GM12865 (cell line): Measurements from ENCODE around the gene ETNPPL.

Source experiments
- DNase-seq: peaks from one replicate; pipeline ENCODE4 v3.0.0; 2010; ENCODE audit warnings: low read depth
- H3K4me3 ChIP-seq: 2 replicates; pipeline ENCODE4 v1.5.1; 2011; ENCODE audit warnings: mild to moderate bottlenecking, low read depth, low read length, control low read depth
- TF ChIP-seq, protein P1 (sequence below): IDR thresholded peaks from 2 replicates; pipeline ENCODE4 v1.5.1; 2011; ENCODE audit warnings: low read length, control low read depth, low read depth, inconsistent platforms; ENCODE audit not compliant: insufficient read depth; ENCODE audit errors: missing control alignments

Gene ETNPPL

DNA sequence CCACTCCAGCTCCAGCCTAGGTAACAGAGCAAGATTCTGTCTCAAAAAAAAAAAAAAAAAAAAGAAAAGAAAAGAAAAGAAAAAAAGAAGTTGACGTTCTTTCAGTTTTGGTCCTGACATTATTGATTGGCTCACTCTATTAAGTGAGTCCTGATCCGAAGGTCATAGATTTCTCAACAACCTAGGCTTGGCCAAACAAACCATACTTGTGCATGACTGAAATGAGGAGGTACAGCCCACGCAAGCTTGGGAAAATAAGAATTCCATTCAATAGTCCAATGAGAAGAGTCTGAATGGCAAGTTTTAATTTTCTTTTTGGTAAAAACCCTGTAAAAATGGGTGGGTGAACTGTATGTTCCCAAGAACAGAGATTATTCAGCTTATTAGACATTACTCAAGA, 3.2 kb upstream of the ETNPPL start:
- TF ChIP-seq, protein P1, sequence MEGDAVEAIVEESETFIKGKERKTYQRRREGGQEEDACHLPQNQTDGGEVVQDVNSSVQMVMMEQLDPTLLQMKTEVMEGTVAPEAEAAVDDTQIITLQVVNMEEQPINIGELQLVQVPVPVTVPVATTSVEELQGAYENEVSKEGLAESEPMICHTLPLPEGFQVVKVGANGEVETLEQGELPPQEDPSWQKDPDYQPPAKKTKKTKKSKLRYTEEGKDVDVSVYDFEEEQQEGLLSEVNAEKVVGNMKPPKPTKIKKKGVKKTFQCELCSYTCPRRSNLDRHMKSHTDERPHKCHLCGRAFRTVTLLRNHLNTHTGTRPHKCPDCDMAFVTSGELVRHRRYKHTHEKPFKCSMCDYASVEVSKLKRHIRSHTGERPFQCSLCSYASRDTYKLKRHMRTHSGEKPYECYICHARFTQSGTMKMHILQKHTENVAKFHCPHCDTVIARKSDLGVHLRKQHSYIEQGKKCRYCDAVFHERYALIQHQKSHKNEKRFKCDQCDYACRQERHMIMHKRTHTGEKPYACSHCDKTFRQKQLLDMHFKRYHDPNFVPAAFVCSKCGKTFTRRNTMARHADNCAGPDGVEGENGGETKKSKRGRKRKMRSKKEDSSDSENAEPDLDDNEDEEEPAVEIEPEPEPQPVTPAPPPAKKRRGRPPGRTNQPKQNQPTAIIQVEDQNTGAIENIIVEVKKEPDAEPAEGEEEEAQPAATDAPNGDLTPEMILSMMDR, result no peak
- no peak for DNase-seq

DNA sequence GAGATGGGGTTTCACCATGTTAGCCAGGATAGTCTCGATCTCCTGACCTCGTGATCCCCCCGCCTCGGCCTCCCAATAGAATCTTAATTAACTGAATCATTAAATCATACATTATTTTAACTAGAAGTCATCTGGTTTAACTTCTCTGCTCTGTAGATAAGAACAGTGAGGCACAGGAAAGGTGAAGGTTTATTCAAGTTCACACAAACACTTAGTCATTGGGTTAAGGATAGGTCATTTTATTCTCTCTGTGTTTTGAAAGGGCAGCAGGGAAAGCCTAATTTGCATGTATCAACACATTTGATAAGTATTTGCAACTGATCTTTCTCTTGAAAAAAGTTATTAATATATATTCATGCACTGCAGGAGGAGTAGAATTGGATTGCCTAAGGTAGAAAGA, 1.1 kb upstream of the ETNPPL start:
- no peak overlapping the region for H3K4me3 ChIP-seq
- no peak for DNase-seq
- TF ChIP-seq, protein P1, result no peak

More for the DNA sequence above, 3.2 kb upstream of the ETNPPL start:
- H3K4me3 ChIP-seq, result no peak overlapping the region

DNA sequence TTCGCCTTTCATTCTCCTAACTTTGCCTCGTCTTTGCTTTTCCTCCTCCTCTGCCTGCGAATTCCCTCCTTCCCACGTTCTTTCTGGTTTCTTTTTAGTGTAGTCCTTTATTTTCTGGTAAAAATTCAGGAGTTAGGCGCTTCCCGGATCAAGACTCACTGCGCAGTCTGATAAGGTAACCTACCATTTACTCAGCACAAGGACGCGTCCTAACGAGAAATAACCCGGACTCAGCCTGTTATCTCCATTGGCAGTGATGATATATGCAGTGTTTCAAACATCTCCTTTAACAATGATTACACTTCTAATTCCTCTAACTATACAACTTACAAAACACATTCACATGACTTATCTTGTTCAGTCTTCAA, 357 bp upstream of the ETNPPL start:
- DNase-seq, result no peak
- no peak overlapping the region for H3K4me3 ChIP-seq
- TF ChIP-seq, protein P1, result no peak

DNA sequence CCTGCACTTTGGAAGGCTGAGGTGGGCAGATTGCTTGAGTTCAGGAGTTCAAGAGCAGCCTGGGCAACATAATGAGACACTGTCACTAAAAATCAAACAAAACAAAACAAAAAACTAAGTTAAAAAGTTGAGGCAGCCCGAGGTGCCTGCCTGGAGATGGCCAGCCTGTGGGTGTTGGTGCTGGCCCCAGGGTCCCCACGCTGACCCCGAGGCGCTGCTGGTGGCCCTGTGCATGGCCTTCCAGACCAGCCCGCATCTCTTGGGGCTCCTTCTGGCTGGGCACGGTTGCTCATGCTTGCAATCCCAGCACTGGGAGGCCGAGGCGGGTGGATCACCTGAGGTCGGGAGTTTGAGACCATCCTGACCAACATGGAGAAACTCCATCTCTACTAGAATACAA, 4.4 kb downstream of the ETNPPL start:
- DNase-seq, result no peak
- TF ChIP-seq, protein P1, result no peak
- H3K4me3 ChIP-seq, result no peak overlapping the region

DNA sequence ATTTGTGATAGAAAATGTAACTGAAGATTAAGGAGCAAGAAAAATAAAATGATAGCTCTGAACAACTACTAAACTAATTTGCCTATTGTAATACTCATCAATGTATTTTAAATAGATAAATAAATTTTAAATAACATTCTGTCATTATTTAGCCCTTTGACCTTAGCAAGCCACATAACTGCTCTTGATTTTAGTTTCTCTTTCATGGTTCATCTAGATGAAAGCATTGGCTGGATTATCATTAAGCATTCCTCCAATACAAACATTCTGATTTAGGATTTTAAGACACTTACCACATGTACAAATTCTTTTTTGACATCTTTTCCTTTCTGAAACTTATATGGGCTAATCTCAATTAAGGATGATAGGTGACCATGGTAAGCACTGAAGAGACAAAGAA, 8.5 kb downstream of the ETNPPL start:
- DNase-seq, result no peak
- TF ChIP-seq, protein P1, result no peak

DNA sequence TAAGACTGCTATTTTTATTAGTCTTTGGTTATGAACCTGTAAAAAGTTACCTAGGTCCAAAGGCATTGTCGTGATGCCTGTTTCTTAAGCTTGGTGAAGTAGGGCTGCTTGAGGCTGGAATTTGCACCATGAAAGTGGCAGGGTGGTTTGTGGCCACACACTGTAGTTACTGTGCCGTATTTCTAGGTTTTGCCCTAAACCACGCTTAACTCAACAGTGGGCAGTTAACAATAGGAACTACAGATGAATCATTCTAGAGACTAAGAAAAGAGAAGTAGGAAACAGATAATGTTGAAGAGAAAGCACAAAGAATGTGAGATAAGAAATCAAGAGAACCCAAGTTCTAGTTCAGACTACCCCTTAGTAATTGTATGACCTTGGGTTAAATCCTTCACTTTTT, 11.5 kb downstream of the ETNPPL start:
- no peak for DNase-seq
- H3K4me3 ChIP-seq, result no peak overlapping the region
- TF ChIP-seq, protein P1, result no peak

More for the DNA sequence above, 8.5 kb downstream of the ETNPPL start:
- H3K4me3 ChIP-seq, result no peak overlapping the region

DNA sequence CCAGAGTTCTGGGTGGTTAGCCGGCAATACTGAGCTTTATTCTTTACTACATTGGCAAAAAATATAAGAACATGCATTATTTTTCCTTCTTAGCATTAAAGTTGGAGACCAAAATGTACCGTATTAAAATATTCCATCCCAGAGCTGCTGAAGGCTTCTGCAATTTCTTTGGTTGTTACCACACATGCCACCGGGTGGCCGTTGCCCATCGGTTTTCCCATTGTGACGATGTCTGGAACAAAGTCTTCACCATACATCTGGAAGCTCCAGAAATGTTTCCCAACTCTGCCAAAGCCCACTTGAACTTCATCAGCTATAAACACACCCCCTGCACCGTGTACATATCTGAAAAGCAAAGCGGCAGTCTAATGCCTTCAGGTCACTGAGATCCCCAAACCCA, 13.7 kb downstream of the ETNPPL start:
- TF ChIP-seq, protein P1, result no peak
- no peak for DNase-seq
- no peak overlapping the region for H3K4me3 ChIP-seq
